ENCODE results near the gene MTM1.

- TF ChIP-seq, protein P1, sequence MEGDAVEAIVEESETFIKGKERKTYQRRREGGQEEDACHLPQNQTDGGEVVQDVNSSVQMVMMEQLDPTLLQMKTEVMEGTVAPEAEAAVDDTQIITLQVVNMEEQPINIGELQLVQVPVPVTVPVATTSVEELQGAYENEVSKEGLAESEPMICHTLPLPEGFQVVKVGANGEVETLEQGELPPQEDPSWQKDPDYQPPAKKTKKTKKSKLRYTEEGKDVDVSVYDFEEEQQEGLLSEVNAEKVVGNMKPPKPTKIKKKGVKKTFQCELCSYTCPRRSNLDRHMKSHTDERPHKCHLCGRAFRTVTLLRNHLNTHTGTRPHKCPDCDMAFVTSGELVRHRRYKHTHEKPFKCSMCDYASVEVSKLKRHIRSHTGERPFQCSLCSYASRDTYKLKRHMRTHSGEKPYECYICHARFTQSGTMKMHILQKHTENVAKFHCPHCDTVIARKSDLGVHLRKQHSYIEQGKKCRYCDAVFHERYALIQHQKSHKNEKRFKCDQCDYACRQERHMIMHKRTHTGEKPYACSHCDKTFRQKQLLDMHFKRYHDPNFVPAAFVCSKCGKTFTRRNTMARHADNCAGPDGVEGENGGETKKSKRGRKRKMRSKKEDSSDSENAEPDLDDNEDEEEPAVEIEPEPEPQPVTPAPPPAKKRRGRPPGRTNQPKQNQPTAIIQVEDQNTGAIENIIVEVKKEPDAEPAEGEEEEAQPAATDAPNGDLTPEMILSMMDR (IDR thresholded peaks at IDR 0.05): no peak
- no peak for TF ChIP-seq POLR2A (IDR thresholded peaks at IDR 0.05)
Measured at GRCh38 chrX:150616863-150617198, 48.4 kb downstream of the MTM1 start.
